Stimulated activated CD8-positive, alpha-beta memory T cell treated with anti-CD3 and anti-CD28 coated beads, Interleukin-7, amount 100 ng/mL, for 1 hour (primary cell): Measurements from ENCODE around the gene SDR9C7.

ENCODE experiments used
- DNase-seq, 2 donors: peaks; one replicate each; pipeline ENCODE4 v3.0.0-alpha.2; 2020; ENCODE audit warnings: low read depth in 2 of 2

Gene SDR9C7

DNA sequence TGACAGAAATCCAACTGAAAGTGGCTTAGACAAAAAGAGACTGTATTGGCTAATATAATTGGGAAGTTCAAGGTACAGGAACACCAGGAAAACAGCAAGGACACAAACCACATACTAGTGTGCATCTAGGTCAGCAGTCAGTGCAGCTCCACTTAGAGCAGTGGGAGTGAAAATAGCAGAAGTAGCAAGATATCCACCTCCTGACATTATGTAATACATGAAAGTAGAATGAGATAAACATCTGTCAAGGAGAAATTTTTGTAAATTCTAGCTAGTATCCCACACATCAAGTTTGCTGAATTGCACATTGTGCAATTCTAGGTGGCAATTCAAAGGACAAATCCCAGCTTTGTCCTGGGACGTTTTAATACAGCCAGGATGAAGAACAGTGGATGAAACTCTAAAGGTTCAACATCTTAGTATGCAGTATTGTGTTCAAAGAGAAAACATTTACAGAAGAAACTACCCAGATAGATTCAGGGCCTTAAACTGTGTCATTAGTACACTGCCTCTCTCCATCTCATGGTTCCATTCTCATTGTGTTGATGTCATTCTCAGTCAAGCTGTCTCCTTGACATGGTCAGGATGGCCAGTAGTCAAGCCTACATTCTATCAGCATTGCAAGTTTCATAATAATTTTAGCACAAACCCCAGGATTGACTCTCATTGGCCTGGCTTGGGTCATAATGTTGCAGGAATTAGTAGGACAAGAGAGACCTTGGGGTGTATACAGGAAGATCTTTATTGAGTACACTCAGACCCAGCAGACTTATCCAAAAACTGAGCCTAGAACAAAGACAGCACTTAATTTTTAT is 56.8 kb downstream of the SDR9C7 start:
- no peak for DNase-seq

DNA sequence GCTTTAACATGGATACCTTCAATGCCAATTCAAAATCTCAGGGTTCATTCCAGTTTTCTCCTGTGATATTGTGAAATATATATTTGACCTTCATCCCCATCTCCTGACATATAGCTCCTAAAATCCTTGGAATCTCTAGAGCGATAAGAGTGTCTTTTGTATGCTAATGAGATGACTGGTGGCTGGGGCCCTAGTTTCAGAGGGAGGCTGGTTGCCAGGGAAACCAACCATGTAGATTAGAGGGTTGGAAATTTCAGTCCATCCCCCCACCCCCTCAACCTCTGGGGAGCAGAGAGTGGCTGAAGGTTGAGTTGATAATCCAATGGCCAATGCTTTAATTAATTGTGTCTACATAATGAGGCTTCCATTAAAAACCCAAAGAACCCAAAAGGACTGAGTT is 59.4 kb downstream of the SDR9C7 start:
- no peak for DNase-seq

DNA sequence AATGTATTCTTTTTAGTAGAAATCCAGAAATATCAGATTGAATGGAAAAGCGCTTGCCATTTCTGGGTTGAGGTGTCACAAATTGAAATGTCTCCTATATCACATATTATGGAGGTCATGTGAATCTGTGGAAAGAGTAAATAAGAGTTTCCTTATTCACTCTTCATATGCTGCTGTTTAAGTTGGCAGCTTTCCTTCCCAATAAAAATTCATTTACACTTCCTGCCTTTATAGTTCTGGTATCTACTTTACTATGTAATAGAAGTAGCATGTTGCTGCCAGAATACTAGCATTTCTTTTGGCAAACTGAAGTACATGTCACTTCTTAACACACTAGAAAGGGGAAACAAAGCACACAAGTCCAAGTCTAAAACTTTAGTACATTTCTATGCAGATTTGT is 60.8 kb downstream of the SDR9C7 start:
- no peak for DNase-seq
